GM12891 (cell line): Measurements from ENCODE around the gene VWA7.

ENCODE experiments used
- POLR2A ChIP-seq: IDR thresholded peaks from 2 replicates; pipeline ENCODE4 v1.6.1; 2011; ENCODE audit warnings: low read depth, low read length, control low read depth
- POLR2AphosphoS5 ChIP-seq: IDR thresholded peaks from 2 replicates; pipeline ENCODE4 v1.6.1; 2011; ENCODE audit warnings: low read depth, low read length, control low read depth

DNA sequence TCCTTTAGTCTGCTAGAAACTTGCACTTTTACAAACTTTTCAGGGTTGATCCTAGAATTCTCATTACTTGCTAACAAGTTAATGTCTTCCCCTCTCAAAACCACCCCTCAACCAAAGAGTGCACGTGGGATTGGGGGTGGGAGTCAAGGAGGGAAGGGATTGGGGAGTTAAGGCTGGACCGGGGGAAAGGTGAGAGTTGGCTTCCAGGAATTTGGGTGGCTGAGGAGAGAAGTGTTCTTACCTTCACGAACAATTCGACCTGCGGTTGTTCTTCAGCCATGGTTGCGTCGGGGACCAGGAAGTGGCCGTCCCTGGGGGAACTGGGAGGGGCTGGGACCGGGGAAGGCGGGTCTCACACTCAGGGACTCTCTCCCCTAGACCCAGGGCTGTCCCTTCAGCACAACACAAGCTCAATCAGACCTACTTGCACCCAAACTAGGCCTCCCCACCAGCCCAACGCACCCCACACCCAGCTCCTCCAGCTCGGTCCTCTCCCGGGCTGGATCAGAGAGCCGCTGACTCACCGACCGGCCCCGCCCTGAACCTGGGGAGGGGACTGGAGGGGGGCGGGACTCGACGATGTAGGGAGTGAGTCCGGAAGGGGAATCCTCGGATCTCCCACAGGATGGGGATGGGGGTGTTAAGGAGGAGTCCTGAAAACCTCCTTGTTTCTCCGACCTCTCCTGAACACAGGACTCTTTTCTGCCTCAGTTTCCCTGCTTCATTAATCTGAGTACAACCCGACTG lies 40.9 kb downstream of the VWA7 start, which contains the start of gene CLIC1:
- TF ChIP-seq POLR2A, result peak; percentile 90
- TF ChIP-seq POLR2AphosphoS5, result peak; percentile 72
